Testis (tissue), 3 donors: ENCODE measurements around the gene RNF222. TPM values are rescaled to one million over a fixed set of nuclear protein-coding genes. Genes with fewer than 3 reads are reported as not detected.
"Not testable (repeated sequence)": the region's sequence is repeated elsewhere in the genome, so short reads cannot be mapped to it uniquely, and the experiment has no call there.

Experiments
- DNase-seq: peaks from one replicate; pipeline ENCODE4 v3.0.0-alpha.2; 2019
- H3K27ac ChIP-seq, 2 donors: fragments of 200-600 bp; sonication (generic); one replicate each; pipeline ENCODE4 v1.5.1; 2019
- H3K27me3 ChIP-seq: fragments of 200-600 bp; sonication (generic); one replicate; pipeline ENCODE4 v1.5.1; 2019
- H3K36me3 ChIP-seq: fragments of 200-600 bp; sonication (generic); one replicate; pipeline ENCODE4 v1.5.1; 2017; ENCODE audit warnings: low read depth; ENCODE audit errors: missing control alignments
- H3K4me1 ChIP-seq: fragments of 200-600 bp; sonication (generic); one replicate; pipeline ENCODE4 v1.5.1; 2019
- H3K4me3 ChIP-seq, 2 donors: fragments of 200-600 bp; sonication (generic); one replicate each; pipeline ENCODE4 v1.5.1; 2017 to 2019
- H3K9me3 ChIP-seq: fragments of 200-600 bp; sonication (generic); one replicate; pipeline ENCODE4 v1.5.1; 2017
- CTCF ChIP-seq, 3 experiments: fragments of 450-650 bp in 2 of 3; fragments of 200-600 bp in 1 of 3; sonication (generic) in 1 of 3; IDR thresholded peaks; one replicate each; pipeline ENCODE4 v1.5.1; 2016 to 2019; ENCODE audit warnings: antibody characterized with exemption in 3 of 3, mild to moderate bottlenecking in 2 of 3, moderate library complexity in 1 of 3
- POLR2A ChIP-seq: fragments of 450-650 bp; IDR thresholded peaks from one replicate; pipeline ENCODE4 v1.6.1; 2017; ENCODE audit warnings: antibody characterized with exemption, mild to moderate bottlenecking, moderate library complexity
- WGBS, 2 donors: methylation state at CpG; one replicate each; pipeline ENCODE4 v1.1.5; 2018; 5-methylcytosine and 5-hydroxymethylcytosine counted together
- intact Hi-C: fragments of 100-400 bp; cut with DNase I; formaldehyde crosslinking; loops from one replicate; pipeline ENCODE4 v1.15.1; 2023; ENCODE audit warnings: low total_unique reads
- polyA plus RNA-seq: library from polyadenylated mRNA; stranded (reverse); fragments of 350-450 nt; fragmentation: Illumina TruSeq; extraction: RNeasy Lipid Tissue Mini Kit (QIAGEN cat#74804); gene quantifications from one replicate; pipeline ENCODE4 v1.2.3, GENCODE V29; 2014; ENCODE audit warnings: low read depth, low replicate concordance; ENCODE audit not compliant: insufficient read depth
- total RNA-seq, 2 donors: library from RNA; depleted of rRNA; stranded (reverse); fragments of >200 nt; gene quantifications; one replicate each; pipeline ENCODE4 v1.2.3, GENCODE V29; 2016

RNF222 gene
- total and polyA plus RNA-seq, 3 donors from 2014 or later = 0.06 TPM; not detected in 2

GRCh38 chr17:8350339-8350738 lies 47.3 kb downstream of the RNF222 start:
- TF ChIP-seq POLR2A = no peak
- no peak for TF ChIP-seq CTCF (IDR thresholded peaks at IDR 0.05)
- Histone ChIP-seq H3K9me3 (no peaks in the 10 kb centered on the region), H3K27ac (no peak overlapping the region), H3K4me3 (no peak overlapping the region), H3K27me3 (no peaks in the 10 kb centered on the region), H3K4me1 (no peaks in the 10 kb centered on the region), H3K36me3 (no peaks in the 10 kb centered on the region)
- DNase-seq = no peak
- 85 to 88% methylated on average over 7 of the region's 7 CpGs for WGBS, 2 donors
- intact Hi-C loops = no loop called here

GRCh38 chr17:8347001-8347400 lies 50.6 kb downstream of the RNF222 start:
- H3K27ac ChIP-seq, DNase-seq, H3K9me3 ChIP-seq, H3K4me3 ChIP-seq, intact Hi-C loops, H3K36me3 ChIP-seq, H3K27me3 ChIP-seq, H3K4me1 ChIP-seq: not testable (repeated sequence)
- 44% methylated on average over 23 of the region's 25 CpGs; no CpG with 5 or more reads in 1 of the 2 donors for WGBS, 2 donors

- intact Hi-C loops = no loop called here
Observed at GRCh38 chr17:8345951-8346665, 51.5 kb downstream of the RNF222 start.

GRCh38 chr17:8345052-8345690 lies 52.5 kb downstream of the RNF222 start:
- no peaks in the 10 kb centered on the region for H3K27me3 ChIP-seq
- TF ChIP-seq CTCF (IDR thresholded peaks at IDR 0.05) = no peak
- TF ChIP-seq POLR2A = no peak
- no peak for DNase-seq
- 76 to 80% methylated on average over 6 of the region's 6 CpGs for WGBS, 2 donors
- no peak overlapping the region for H3K27ac ChIP-seq
- no peaks in the 10 kb centered on the region for H3K4me1 ChIP-seq
- no peak overlapping the region for H3K4me3 ChIP-seq
- H3K9me3 ChIP-seq = no peaks in the 10 kb centered on the region
- intact Hi-C loops = no loop called here
- no peaks in the 10 kb centered on the region for H3K36me3 ChIP-seq

More at GRCh38 chr17:8345951-8346665, 51.5 kb downstream of the RNF222 start:
- no peak overlapping the region for H3K4me3 ChIP-seq
- WGBS, 2 donors = 60 to 68% methylated on average over 5 of the region's 5 CpGs
- no peaks in the 10 kb centered on the region for H3K36me3 ChIP-seq
- no peak for TF ChIP-seq POLR2A
- TF ChIP-seq CTCF (IDR thresholded peaks at IDR 0.05) = no peak
- H3K9me3 ChIP-seq = no peaks in the 10 kb centered on the region
- no peaks in the 10 kb centered on the region for H3K27me3 ChIP-seq
- H3K4me1 ChIP-seq = no peaks in the 10 kb centered on the region
- H3K27ac ChIP-seq = no peak overlapping the region
- DNase-seq = no peak

GRCh38 chr17:8341456-8341855 lies 56.2 kb downstream of the RNF222 start:
- 48 to 60% methylated on average over 4 of the region's 4 CpGs for WGBS, 2 donors
- Histone ChIP-seq H3K27me3 (no peaks in the 10 kb centered on the region), H3K9me3 (no peaks in the 10 kb centered on the region), H3K4me1 (peaks cover 3% of the 10 kb centered on the region), H3K4me3 (no peak overlapping the region), H3K27ac (no peak overlapping the region), H3K36me3 (no peaks in the 10 kb centered on the region)
- intact Hi-C loops = no loop called here
- TF ChIP-seq POLR2A (no peak), CTCF (IDR thresholded peaks at IDR 0.05) (no peak)
- no peak for DNase-seq

Other genes with a start within 250 kb of the RNF222 start
- 100 to 1,000 TPM in 1 of 2 donors, 10 to 100 TPM in 1; 96.0 to 119 TPM for gene PER1, start 245.4 kb downstream of the RNF222 start, total RNA-seq
- gene PER1, start 245.4 kb downstream of the RNF222 start, polyA plus RNA-seq = 55.1 TPM
- gene VAMP2, start 234.9 kb downstream of the RNF222 start, total RNA-seq = 10 to 100 TPM; 66.3 to 76.5 TPM
- gene VAMP2, start 234.9 kb downstream of the RNF222 start, polyA plus RNA-seq = 116 TPM
- gene TMEM107, start 221.4 kb downstream of the RNF222 start, total RNA-seq = 10 to 100 TPM; 17.2 to 23.2 TPM
- gene TMEM107, start 221.4 kb downstream of the RNF222 start, polyA plus RNA-seq = 31.8 TPM
- 10 to 100 TPM in 1 of 2 donors, 1 to 10 TPM in 1; 8.7 to 10.4 TPM for gene BORCS6, start 207.6 kb downstream of the RNF222 start, total RNA-seq
- 8.5 TPM for gene BORCS6, start 207.6 kb downstream of the RNF222 start, polyA plus RNA-seq
- gene AURKB, start 187.3 kb downstream of the RNF222 start, total RNA-seq = 1 to 10 TPM; 2.4 to 3.7 TPM
- 3.2 TPM for gene AURKB, start 187.3 kb downstream of the RNF222 start, polyA plus RNA-seq
- gene CTC1, start 149.8 kb downstream of the RNF222 start, total RNA-seq = 10 to 100 TPM; 30.3 to 40.0 TPM
- gene CTC1, start 149.8 kb downstream of the RNF222 start, polyA plus RNA-seq = 22.8 TPM
- gene PFAS, start 148.5 kb downstream of the RNF222 start, total RNA-seq = 10 to 100 TPM; 33.3 to 40.5 TPM
- gene PFAS, start 148.5 kb downstream of the RNF222 start, polyA plus RNA-seq = 17.6 TPM
- gene RANGRF, start 109.2 kb downstream of the RNF222 start, total RNA-seq = 10 to 100 TPM; 37.5 to 43.0 TPM
- gene RANGRF, start 109.2 kb downstream of the RNF222 start, polyA plus RNA-seq = 163 TPM
- gene SLC25A35, start 102.4 kb downstream of the RNF222 start, total RNA-seq = 10 to 100 TPM; 13.1 to 28.2 TPM
- gene SLC25A35, start 102.4 kb downstream of the RNF222 start, polyA plus RNA-seq = 29.9 TPM
- 10 to 100 TPM in 1 of 2 donors, 1 to 10 TPM in 1; 4.5 to 13.4 TPM for gene ARHGEF15, start 87.6 kb downstream of the RNF222 start, total RNA-seq
- 4.2 TPM for gene ARHGEF15, start 87.6 kb downstream of the RNF222 start, polyA plus RNA-seq
- 1 to 10 TPM; 5.3 to 7.7 TPM for gene ODF4, start 58.0 kb downstream of the RNF222 start, total RNA-seq
- gene ODF4, start 58.0 kb downstream of the RNF222 start, polyA plus RNA-seq = 34.0 TPM
- 1,000 to 10,000 TPM in 1 of 2 donors, 100 to 1,000 TPM in 1; 769 to 1,617 TPM for gene RPL26, start 14.6 kb downstream of the RNF222 start, total RNA-seq
- 1,360 TPM for gene RPL26, start 14.6 kb downstream of the RNF222 start, polyA plus RNA-seq
- 10 to 100 TPM; 73.1 to 85.4 TPM for gene NDEL1, start 38.1 kb upstream of the RNF222 start, total RNA-seq
- gene NDEL1, start 38.1 kb upstream of the RNF222 start, polyA plus RNA-seq = 51.2 TPM
- gene MYH10, start 232.9 kb upstream of the RNF222 start, total RNA-seq = 10 to 100 TPM; 33.1 to 34.1 TPM
- 25.5 TPM for gene MYH10, start 232.9 kb upstream of the RNF222 start, polyA plus RNA-seq